KMS-11 (cell line): ENCODE measurements around the gene PGM3.

Source experiments
- H2AFZ ChIP-seq: fragments of 200-600 bp; sonication (generic); 2 replicates; pipeline ENCODE4 v1.6.1; 2016; ENCODE audit warnings: antibody characterized with exemption, mixed run types, low read depth
- H3K27ac ChIP-seq: fragments of 200-600 bp; sonication (generic); 2 replicates; pipeline ENCODE4 v1.6.1; 2016; ENCODE audit warnings: mild to moderate bottlenecking, mixed run types
- H3K27me3 ChIP-seq: fragments of 200-600 bp; sonication (generic); 2 replicates; pipeline ENCODE4 v1.6.1; 2017; ENCODE audit warnings: mild to moderate bottlenecking, low read depth, mixed run types, moderate library complexity; ENCODE audit not compliant: insufficient read depth
- H3K36me3 ChIP-seq: fragments of 200-600 bp; sonication (generic); 2 replicates; pipeline ENCODE4 v1.6.1; 2017; ENCODE audit warnings: mild to moderate bottlenecking, mixed run types; ENCODE audit not compliant: insufficient read depth
- H3K4me1 ChIP-seq: fragments of 200-600 bp; sonication (generic); 2 replicates; pipeline ENCODE4 v1.6.1; 2016; ENCODE audit warnings: mild to moderate bottlenecking, low read depth, mixed run types; ENCODE audit not compliant: poor library complexity, severe bottlenecking
- H3K4me2 ChIP-seq: fragments of 200-600 bp; sonication (generic); 2 replicates; pipeline ENCODE4 v1.7.0; 2016; ENCODE audit warnings: mild to moderate bottlenecking, mixed run types
- H3K4me3 ChIP-seq: fragments of 200-600 bp; sonication (generic); IDR thresholded peaks from 2 replicates; pipeline ENCODE4 v1.6.1; 2017; ENCODE audit warnings: low read depth, low read length, mixed read lengths; ENCODE audit not compliant: insufficient read depth
- H3K79me2 ChIP-seq: fragments of 200-600 bp; sonication (generic); 2 replicates; pipeline ENCODE4 v1.6.1; 2016; ENCODE audit warnings: low read depth, mixed run types; ENCODE audit not compliant: insufficient read depth
- H3K9ac ChIP-seq: fragments of 200-600 bp; sonication (generic); 2 replicates; pipeline ENCODE4 v1.6.1; 2016; ENCODE audit warnings: mild to moderate bottlenecking, mixed run types
- H4K20me1 ChIP-seq: fragments of 200-600 bp; sonication (generic); 2 replicates; pipeline ENCODE4 v1.6.1; 2016; ENCODE audit warnings: mild to moderate bottlenecking, mixed run types; ENCODE audit not compliant: insufficient read depth
- CTCF ChIP-seq: fragments of 200-600 bp; sonication (generic); conservative IDR thresholded peaks from 2 replicates; pipeline ENCODE4 v1.6.1; 2017; ENCODE audit warnings: low read depth, mild to moderate bottlenecking, antibody characterized with exemption, low read length, moderate library complexity, mixed read lengths

The PGM3 gene

DNA sequence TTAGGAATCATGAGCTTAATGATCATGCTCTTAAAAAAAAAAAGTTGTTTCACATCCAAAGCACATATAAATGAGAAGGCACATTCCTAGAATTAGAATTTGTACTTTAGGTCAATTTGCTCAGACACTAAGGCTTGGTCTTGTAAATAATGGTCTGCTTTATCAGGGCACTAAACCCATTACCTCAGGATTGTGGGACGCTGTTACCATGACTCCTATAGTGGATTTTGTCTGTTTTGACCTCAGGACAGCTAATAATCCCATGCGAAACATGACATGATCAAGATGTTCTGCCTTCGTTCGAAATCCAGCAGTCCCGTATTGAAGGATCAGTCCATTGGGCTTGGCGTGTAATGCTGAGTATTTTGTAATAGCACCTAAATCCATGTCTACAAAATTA lies 2.4 kb downstream of the PGM3 start:
- H3K36me3 ChIP-seq, result no peaks in the 10 kb centered on the region
- no peaks in the 10 kb centered on the region for H3K79me2 ChIP-seq
- no peaks in the 10 kb centered on the region for H3K27me3 ChIP-seq
- H3K9ac ChIP-seq, result no peak overlapping the region
- H3K4me3 ChIP-seq, result no peak overlapping the region
- H3K27ac ChIP-seq, result no peak overlapping the region
- H3K4me2 ChIP-seq, result no peak overlapping the region
- peaks cover 5% of the 10 kb centered on the region for H3K4me1 ChIP-seq
- H2AFZ ChIP-seq, result no peak overlapping the region
- no peaks in the 10 kb centered on the region for H4K20me1 ChIP-seq
- no peak for TF ChIP-seq CTCF

- H2AFZ ChIP-seq, result no peak overlapping the region
- TF ChIP-seq CTCF, result no peak
Measured at GRCh38 chr6:83188501-83188900, 4.6 kb downstream of the PGM3 start.

DNA sequence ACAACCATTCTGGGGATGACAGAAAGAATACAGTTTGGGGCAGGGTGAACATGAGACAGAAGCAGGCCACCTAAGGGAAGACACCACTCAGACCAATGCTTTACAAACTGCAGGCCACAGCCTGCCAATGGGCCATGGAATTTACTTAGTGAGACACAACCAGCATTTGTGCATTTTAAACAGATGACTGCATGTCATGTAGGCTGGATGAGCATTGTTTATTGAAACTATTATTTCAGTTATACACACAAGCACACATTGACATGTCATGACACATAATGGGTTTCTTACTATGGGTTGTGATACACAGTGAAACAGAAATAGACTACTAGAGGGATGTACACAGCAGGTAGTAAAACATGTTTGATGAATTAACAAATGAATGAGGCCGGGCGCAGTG lies 8.0 kb downstream of the PGM3 start:
- Histone ChIP-seq H3K27me3 (no peaks in the 10 kb centered on the region), H3K4me2 (no peak overlapping the region), H3K9ac (no peak overlapping the region), H3K4me3 (no peak overlapping the region), H2AFZ (no peak overlapping the region), H3K27ac (no peak overlapping the region), H4K20me1 (no peaks in the 10 kb centered on the region), H3K79me2 (no peaks in the 10 kb centered on the region), H3K36me3 (no peaks in the 10 kb centered on the region), H3K4me1 (no peaks in the 10 kb centered on the region)
- no peak for TF ChIP-seq CTCF

More at GRCh38 chr6:83188501-83188900, 4.6 kb downstream of the PGM3 start:
- no peaks in the 10 kb centered on the region for H4K20me1 ChIP-seq
- H3K27me3 ChIP-seq, result no peaks in the 10 kb centered on the region
- no peak overlapping the region for H3K4me2 ChIP-seq
- H3K4me3 ChIP-seq, result no peak overlapping the region
- no peaks in the 10 kb centered on the region for H3K4me1 ChIP-seq
- no peak overlapping the region for H3K27ac ChIP-seq
- no peaks in the 10 kb centered on the region for H3K36me3 ChIP-seq
- H3K9ac ChIP-seq, result no peak overlapping the region
- H3K79me2 ChIP-seq, result no peaks in the 10 kb centered on the region

- Histone ChIP-seq H2AFZ (no peak overlapping the region), H3K27ac (no peak overlapping the region), H3K4me2 (no peak overlapping the region), H3K27me3 (no peaks in the 10 kb centered on the region), H3K79me2 (no peaks in the 10 kb centered on the region), H3K4me1 (no peaks in the 10 kb centered on the region), H3K4me3 (no peak overlapping the region), H3K36me3 (no peaks in the 10 kb centered on the region), H4K20me1 (no peaks in the 10 kb centered on the region), H3K9ac (no peak overlapping the region)
- no peak for TF ChIP-seq CTCF
Measured at GRCh38 chr6:83183082-83183828, 9.8 kb downstream of the PGM3 start.
